GM19240 (cell line): ENCODE measurements around the gene LDB1.

ENCODE experiments used
- DNase-seq: peaks from one replicate; pipeline ENCODE4 v3.0.0; 2011; ENCODE audit warnings: low spot score; ENCODE audit not compliant: insufficient read length

The LDB1 gene

GRCh38 chr10:102120142-102120990 is at the start of gene LDB1:
Gene LDB1, minus strand, starts transcription at chr10:102120368. Its CDS starts 258 bp downstream, at chr10:102120110.
- DNase-seq = no peak

GRCh38 chr10:102167861-102168260 is 47.7 kb upstream of the LDB1 start:
- DNase-seq = no peak

GRCh38 chr10:102163342-102163989 is 43.3 kb upstream of the LDB1 start:
- no peak for DNase-seq

GRCh38 chr10:102159831-102160230 is 39.7 kb upstream of the LDB1 start:
- DNase-seq = no peak

- no peak for DNase-seq
These were observed 39.0 kb upstream of the LDB1 start for GRCh38 chr10:102159051-102159597.

GRCh38 chr10:102157224-102157623 is 37.1 kb upstream of the LDB1 start:
- DNase-seq = no peak

GRCh38 chr10:102154466-102155116 is 34.4 kb upstream of the LDB1 start:
- DNase-seq = no peak

- DNase-seq = no peak
These were observed 33.0 kb upstream of the LDB1 start for GRCh38 chr10:102153093-102153620.

- DNase-seq = no peak
These were observed 32.4 kb upstream of the LDB1 start for GRCh38 chr10:102152545-102152890.

- DNase-seq = peak; percentile 97
These were observed 31.8 kb upstream of the LDB1 start, which contains the start of gene NOLC1 for GRCh38 chr10:102151774-102152544. Gene NOLC1, plus strand, starts transcription at chr10:102152389. Its CDS starts 22 bp downstream, at chr10:102152411.

GRCh38 chr10:102150970-102151773 is 31.0 kb upstream of the LDB1 start:
- no peak for DNase-seq

- no peak for DNase-seq
These were observed 28.1 kb upstream of the LDB1 start for GRCh38 chr10:102148275-102148674.

- DNase-seq = no peak
These were observed 27.4 kb upstream of the LDB1 start for GRCh38 chr10:102147561-102147960.

- no peak for DNase-seq
These were observed 26.8 kb upstream of the LDB1 start for GRCh38 chr10:102146971-102147428.

- no peak for DNase-seq
These were observed 21.5 kb upstream of the LDB1 start for GRCh38 chr10:102141583-102142107.

- no peak for DNase-seq
These were observed 20.9 kb upstream of the LDB1 start for GRCh38 chr10:102140913-102141540.

- DNase-seq = no peak
These were observed 20.1 kb upstream of the LDB1 start for GRCh38 chr10:102140218-102140617.

- no peak for DNase-seq
These were observed 19.3 kb upstream of the LDB1 start for GRCh38 chr10:102139281-102140110.
